ENCODE measurements around the gene GRID2. TPM values are rescaled to one million over a fixed set of nuclear protein-coding genes. Genes with fewer than 3 reads are reported as not detected.

The GRID2 gene
- total RNA-seq, 1 donor = 0.63 TPM

GRCh38 chr4:93243262-93243661, 939.5 kb downstream of the GRID2 start:
- no peak for DNase-seq (ENCODE audit: low read depth)

GRCh38 chr4:93261207-93261606, 957.4 kb downstream of the GRID2 start:
- TF ChIP-seq, protein P1, sequence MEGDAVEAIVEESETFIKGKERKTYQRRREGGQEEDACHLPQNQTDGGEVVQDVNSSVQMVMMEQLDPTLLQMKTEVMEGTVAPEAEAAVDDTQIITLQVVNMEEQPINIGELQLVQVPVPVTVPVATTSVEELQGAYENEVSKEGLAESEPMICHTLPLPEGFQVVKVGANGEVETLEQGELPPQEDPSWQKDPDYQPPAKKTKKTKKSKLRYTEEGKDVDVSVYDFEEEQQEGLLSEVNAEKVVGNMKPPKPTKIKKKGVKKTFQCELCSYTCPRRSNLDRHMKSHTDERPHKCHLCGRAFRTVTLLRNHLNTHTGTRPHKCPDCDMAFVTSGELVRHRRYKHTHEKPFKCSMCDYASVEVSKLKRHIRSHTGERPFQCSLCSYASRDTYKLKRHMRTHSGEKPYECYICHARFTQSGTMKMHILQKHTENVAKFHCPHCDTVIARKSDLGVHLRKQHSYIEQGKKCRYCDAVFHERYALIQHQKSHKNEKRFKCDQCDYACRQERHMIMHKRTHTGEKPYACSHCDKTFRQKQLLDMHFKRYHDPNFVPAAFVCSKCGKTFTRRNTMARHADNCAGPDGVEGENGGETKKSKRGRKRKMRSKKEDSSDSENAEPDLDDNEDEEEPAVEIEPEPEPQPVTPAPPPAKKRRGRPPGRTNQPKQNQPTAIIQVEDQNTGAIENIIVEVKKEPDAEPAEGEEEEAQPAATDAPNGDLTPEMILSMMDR (IDR thresholded peaks at IDR 0.05; ENCODE audit: insufficient read depth, low read length) = no peak
- DNase-seq (ENCODE audit: low read depth) = no peak
- H3K4me3 ChIP-seq (ENCODE audit: low read depth, low read length) = no peak overlapping the region

More at GRCh38 chr4:93243262-93243661, 939.5 kb downstream of the GRID2 start:
- H3K4me3 ChIP-seq (ENCODE audit: low read depth, low read length) = no peak overlapping the region
- TF ChIP-seq, protein P1 (IDR thresholded peaks at IDR 0.05; ENCODE audit: insufficient read depth, low read length) = no peak

DNA sequence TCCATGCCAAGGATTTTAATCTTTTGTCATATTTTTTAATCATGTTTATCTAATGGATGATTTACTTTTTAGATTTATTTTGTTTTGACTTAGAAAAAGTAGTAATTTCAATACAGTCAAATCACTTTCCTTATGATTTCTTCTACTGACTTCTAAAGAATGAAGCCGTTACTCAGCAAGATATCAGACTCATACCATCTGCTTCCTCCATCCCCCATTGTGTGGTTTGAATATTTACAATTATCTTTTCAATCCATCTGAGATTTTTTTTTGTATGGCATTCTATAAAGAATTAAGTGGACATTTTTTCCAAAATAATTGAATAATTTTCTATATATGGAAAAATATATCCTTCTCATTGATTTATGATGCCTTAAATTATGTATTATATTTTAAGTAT, 959.4 kb downstream of the GRID2 start:
- DNase-seq (ENCODE audit: low read depth) = no peak
- TF ChIP-seq, protein P1 (IDR thresholded peaks at IDR 0.05; ENCODE audit: insufficient read depth, low read length) = no peak
- no peak overlapping the region for H3K4me3 ChIP-seq (ENCODE audit: low read depth, low read length)

DNA sequence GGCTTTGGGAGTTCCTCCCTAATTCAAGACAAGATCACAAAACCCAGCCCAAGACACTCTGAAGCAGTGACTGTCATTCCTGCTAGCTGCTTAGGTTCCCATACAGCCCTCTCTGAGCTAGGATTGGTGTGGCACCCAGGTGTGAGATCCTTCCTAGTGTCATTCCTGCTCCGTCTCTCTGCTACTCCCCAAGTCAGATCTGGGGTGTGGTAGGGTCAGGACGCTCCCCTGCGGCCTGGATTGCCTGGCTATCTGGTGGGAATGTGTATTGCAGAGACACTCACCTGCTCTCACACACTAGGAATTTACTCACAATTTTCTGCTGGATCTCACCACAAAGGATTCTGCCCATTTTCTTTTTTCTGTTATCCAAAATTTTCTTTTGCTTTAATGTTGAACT, 964.0 kb downstream of the GRID2 start:
- TF ChIP-seq, protein P1 (IDR thresholded peaks at IDR 0.05; ENCODE audit: insufficient read depth, low read length) = no peak
- H3K4me3 ChIP-seq (ENCODE audit: low read depth, low read length) = no peak overlapping the region
- DNase-seq (ENCODE audit: low read depth) = no peak

DNA sequence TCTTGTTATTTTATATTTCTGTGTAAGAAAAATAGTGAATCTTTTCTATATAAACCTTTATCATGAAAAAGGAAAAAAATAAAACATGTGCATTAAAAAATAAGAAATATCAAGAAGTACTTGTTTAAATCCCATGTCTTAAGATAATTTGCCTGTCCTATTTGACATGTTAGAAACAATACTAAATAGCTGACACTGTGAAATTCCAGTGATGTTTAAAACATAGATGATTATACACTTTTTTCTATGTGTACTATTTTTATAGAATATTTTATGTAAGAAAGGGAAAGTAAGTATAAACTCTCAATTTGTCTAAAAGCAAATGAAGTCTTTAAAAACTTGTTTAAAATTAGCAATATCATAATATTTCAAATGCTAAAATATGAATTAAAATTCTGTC, 981.6 kb downstream of the GRID2 start:
- H3K4me3 ChIP-seq (ENCODE audit: low read depth, low read length) = no peak overlapping the region
- DNase-seq (ENCODE audit: low read depth) = no peak
- TF ChIP-seq, protein P1 (IDR thresholded peaks at IDR 0.05; ENCODE audit: insufficient read depth, low read length) = no peak

DNA sequence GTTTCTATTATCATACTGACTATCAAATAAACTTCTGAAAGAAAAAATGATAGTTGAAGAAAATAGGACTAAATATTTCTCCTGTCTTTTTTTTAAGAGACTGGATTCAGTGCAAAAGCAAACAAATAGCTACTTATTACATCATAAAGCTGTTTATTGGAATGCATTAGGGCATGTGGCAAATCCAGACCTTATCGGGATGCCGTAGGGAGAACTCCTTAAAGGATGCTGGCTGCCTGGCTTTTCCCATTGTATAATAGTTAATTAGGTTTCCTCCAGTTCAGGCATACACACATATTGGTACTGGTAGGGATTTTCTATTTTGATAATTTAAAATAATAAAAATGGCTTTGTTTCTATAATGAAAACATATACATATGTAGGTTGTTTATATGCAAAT, 985.5 kb downstream of the GRID2 start:
- DNase-seq (ENCODE audit: low read depth) = no peak
- no peak overlapping the region for H3K4me3 ChIP-seq (ENCODE audit: low read depth, low read length)
- TF ChIP-seq, protein P1 (IDR thresholded peaks at IDR 0.05; ENCODE audit: insufficient read depth, low read length) = no peak

- H3K4me3 ChIP-seq (ENCODE audit: low read depth, low read length) = no peak overlapping the region
- no peak for DNase-seq (ENCODE audit: low read depth)
- TF ChIP-seq, protein P1 (IDR thresholded peaks at IDR 0.05; ENCODE audit: insufficient read depth, low read length) = no peak
Measured at GRCh38 chr4:93289831-93290230, 986.1 kb downstream of the GRID2 start.

Data from fibroblast of the aortic adventitia (primary cell).